DOHH2 (cell line): ENCODE data around the gene RABL6.

Source experiments
- H3F3A ChIP-seq: fragments of 200-600 bp; sonication (generic), shearing (Covaris generic); 2 replicates; pipeline ENCODE4 v1.6.0; 2016; ENCODE audit warnings: antibody characterized with exemption, mild to moderate bottlenecking; ENCODE audit not compliant: control insufficient read depth, insufficient read depth
- H3K27ac ChIP-seq: fragments of 200-600 bp; sonication (generic); 2 replicates; pipeline ENCODE4 v1.5.1; 2014; ENCODE audit warnings: low read depth, mild to moderate bottlenecking, low read length, moderate library complexity
- H3K27me3 ChIP-seq: fragments of 200-600 bp; sonication (generic); 2 replicates; pipeline ENCODE4 v1.6.1; 2014; ENCODE audit warnings: mild to moderate bottlenecking, low read length, mixed read lengths; ENCODE audit not compliant: control insufficient read depth
- H3K36me3 ChIP-seq: fragments of 200-600 bp; sonication (generic); 2 replicates; pipeline ENCODE4 v1.6.1; 2014; ENCODE audit warnings: mild to moderate bottlenecking, low read length, moderate library complexity, mixed read lengths; ENCODE audit not compliant: control insufficient read depth
- H3K4me1 ChIP-seq: fragments of 200-600 bp; sonication (generic); 2 replicates; pipeline ENCODE4 v1.6.1; 2014; ENCODE audit warnings: mild to moderate bottlenecking, low read length, mixed read lengths; ENCODE audit not compliant: control insufficient read depth
- H3K4me2 ChIP-seq: fragments of 200-600 bp; sonication (generic); 2 replicates; pipeline ENCODE4 v1.6.0; 2014; ENCODE audit warnings: mild to moderate bottlenecking, low read length, moderate library complexity
- H3K4me3 ChIP-seq: fragments of 200-600 bp; sonication (generic); 2 replicates; pipeline ENCODE4 v1.5.1; 2014; ENCODE audit warnings: mild to moderate bottlenecking, low read length, mixed read lengths
- H3K79me2 ChIP-seq: fragments of 200-600 bp; sonication (generic); 2 replicates; pipeline ENCODE4 v1.6.1; 2014; ENCODE audit warnings: mild to moderate bottlenecking, low read length, mixed read lengths; ENCODE audit not compliant: control insufficient read depth
- H3K9me2 ChIP-seq: fragments of 200-600 bp; sonication (generic); replicated peaks from 2 replicates; pipeline ENCODE4 v1.6.1; 2014; ENCODE audit warnings: mild to moderate bottlenecking, low read length, mixed read lengths; ENCODE audit not compliant: control insufficient read depth
- H3K9me3 ChIP-seq: fragments of 200-600 bp; sonication (generic); 2 replicates; pipeline ENCODE4 v1.6.1; 2014; ENCODE audit warnings: antibody characterized with exemption, low read length, mixed read lengths; ENCODE audit not compliant: control insufficient read depth, insufficient read depth
- H4K20me1 ChIP-seq: fragments of 200-600 bp; sonication (generic); 2 replicates; pipeline ENCODE4 v1.6.0; 2014; ENCODE audit warnings: low read depth, mild to moderate bottlenecking, antibody characterized with exemption, low read length, moderate library complexity; ENCODE audit not compliant: control insufficient read depth, insufficient read depth
- CTCF ChIP-seq: fragments of 200-600 bp; sonication (generic); IDR thresholded peaks from one replicate; pipeline ENCODE4 v1.5.1; 2014; ENCODE audit warnings: antibody characterized with exemption, mild to moderate bottlenecking, low read depth, low read length; ENCODE audit not compliant: poor library complexity, severe bottlenecking
- EZH2phosphoT487 ChIP-seq: fragments of 200-600 bp; sonication (generic); IDR thresholded peaks from 2 replicates; pipeline ENCODE4 v1.6.1; 2017; ENCODE audit warnings: borderline replicate concordance, mild to moderate bottlenecking, antibody characterized with exemption, low read length, moderate library complexity, mixed read lengths

Gene RABL6

GRCh38 chr9:136808806-136809158 is 1.0 kb downstream of the RABL6 start:
- Histone ChIP-seq H3K9me2 (no peaks in the 10 kb centered on the region), H3K27ac (peak overlapping the region; percentile 50), H3K4me2 (peak overlapping the region; percentile 89), H3K36me3 (peaks cover 71% of the 10 kb centered on the region), H3K4me3 (peak overlapping the region; percentile 88), H3F3A (no peaks in the 10 kb centered on the region), H3K79me2 (peaks cover 72% of the 10 kb centered on the region), H3K4me1 (peaks cover 28% of the 10 kb centered on the region), H3K9me3 (no peaks in the 10 kb centered on the region), H3K27me3 (no peaks in the 10 kb centered on the region), H4K20me1 (peaks cover 15% of the 10 kb centered on the region)
- no peak for TF ChIP-seq EZH2phosphoT487
- TF ChIP-seq CTCF, result no peak

- Histone ChIP-seq H3K36me3 (peaks cover 70% of the 10 kb centered on the region), H3K9me2 (no peaks in the 10 kb centered on the region), H3K4me1 (peaks cover 6% of the 10 kb centered on the region), H4K20me1 (peaks cover 7% of the 10 kb centered on the region; the same call in 1 of the 2 replicates), H3F3A (no peaks in the 10 kb centered on the region), H3K4me3 (no peak overlapping the region), H3K79me2 (peaks cover 93% of the 10 kb centered on the region), H3K27me3 (no peaks in the 10 kb centered on the region), H3K27ac (no peak overlapping the region), H3K9me3 (no peaks in the 10 kb centered on the region), H3K4me2 (no peak overlapping the region)
- TF ChIP-seq CTCF, result no peak
- TF ChIP-seq EZH2phosphoT487, result no peak
Measured at GRCh38 chr9:136814725-136815421, 7.1 kb downstream of the RABL6 start.

GRCh38 chr9:136815422-136815782 is 7.7 kb downstream of the RABL6 start:
- Histone ChIP-seq H3K27me3 (no peaks in the 10 kb centered on the region), H3K36me3 (peaks cover 65% of the 10 kb centered on the region), H3K9me2 (no peaks in the 10 kb centered on the region), H3K4me3 (no peak overlapping the region), H3K4me1 (peaks cover 1% of the 10 kb centered on the region; the same call in 1 of the 2 replicates), H3K9me3 (no peaks in the 10 kb centered on the region), H3F3A (no peaks in the 10 kb centered on the region), H3K27ac (no peak overlapping the region), H3K4me2 (no peak overlapping the region), H4K20me1 (peaks cover 7% of the 10 kb centered on the region; the same call in 1 of the 2 replicates), H3K79me2 (peaks cover 93% of the 10 kb centered on the region)
- TF ChIP-seq EZH2phosphoT487 (no peak), CTCF (no peak)
